ENCODE results near the gene SLC13A2.

- TF ChIP-seq EZH2 (IDR thresholded peaks at IDR 0.05): no peak
- no peak for TF ChIP-seq POLR2AphosphoS5 (IDR thresholded peaks at IDR 0.05; ENCODE audit: borderline replicate concordance, low read depth, low read length)
Measured at GRCh38 chr17:28468781-28469180, 4.7 kb upstream of the SLC13A2 start.
